ENCODE measurements around the gene MED26. TPM values are rescaled to one million over a fixed set of nuclear protein-coding genes. Genes with fewer than 3 reads are reported as not detected.

MED26 gene
- total and polyA plus RNA-seq, 2 experiments from 2014 or later: 7.4 to 15.4 TPM

DNA sequence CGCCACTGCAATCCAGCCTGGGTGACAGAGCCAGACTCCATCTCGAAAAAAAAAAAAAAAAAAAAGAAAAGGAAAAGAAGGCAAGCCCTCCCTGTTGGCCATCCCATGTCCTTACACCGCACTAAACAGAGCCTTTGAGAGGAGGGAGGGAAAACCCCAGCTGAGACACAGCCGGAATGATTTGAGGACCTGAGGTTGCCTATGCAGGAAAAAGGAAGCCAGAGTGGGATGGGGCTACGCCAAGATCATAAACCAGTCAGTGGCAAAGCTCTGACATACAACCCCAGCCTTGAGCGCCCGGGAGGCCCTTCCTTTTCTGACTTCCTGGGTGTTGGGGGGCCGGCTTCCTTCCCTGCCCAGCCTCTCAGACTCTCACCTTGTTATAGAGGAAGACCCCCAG lies 73.2 kb downstream of the MED26 start:
- Histone ChIP-seq H3K4me3 (no peak overlapping the region), H3K27me3 (ENCODE audit: insufficient read depth) (no peaks in the 10 kb centered on the region), H4K20me1 (replicated peaks; ENCODE audit: insufficient read depth) (no peaks in the 10 kb centered on the region; the same call in 1 of the 2 replicates), H3K27ac (ENCODE audit: low read depth) (no peak overlapping the region), H2AFZ (no peak overlapping the region), H3K36me3 (ENCODE audit: insufficient read depth) (peaks cover 13% of the 10 kb centered on the region; the same call in 1 of the 2 replicates), H3F3A (replicated peaks; ENCODE audit: low read depth) (no peaks in the 10 kb centered on the region), H3K9me2 (ENCODE audit: insufficient read depth) (no peaks in the 10 kb centered on the region), H3K4me2 (no peak overlapping the region), H3K79me2 (replicated peaks; ENCODE audit: insufficient read depth) (no peaks in the 10 kb centered on the region), H3K4me1 (ENCODE audit: insufficient read depth) (no peaks in the 10 kb centered on the region)
- no peak for ATAC-seq
- no peaks in the 10 kb centered on the region for H3K9me3 Mint-ChIP-seq
- no peaks in the 10 kb centered on the region for H3K4me1 Mint-ChIP-seq
- TF ChIP-seq, protein P1, sequence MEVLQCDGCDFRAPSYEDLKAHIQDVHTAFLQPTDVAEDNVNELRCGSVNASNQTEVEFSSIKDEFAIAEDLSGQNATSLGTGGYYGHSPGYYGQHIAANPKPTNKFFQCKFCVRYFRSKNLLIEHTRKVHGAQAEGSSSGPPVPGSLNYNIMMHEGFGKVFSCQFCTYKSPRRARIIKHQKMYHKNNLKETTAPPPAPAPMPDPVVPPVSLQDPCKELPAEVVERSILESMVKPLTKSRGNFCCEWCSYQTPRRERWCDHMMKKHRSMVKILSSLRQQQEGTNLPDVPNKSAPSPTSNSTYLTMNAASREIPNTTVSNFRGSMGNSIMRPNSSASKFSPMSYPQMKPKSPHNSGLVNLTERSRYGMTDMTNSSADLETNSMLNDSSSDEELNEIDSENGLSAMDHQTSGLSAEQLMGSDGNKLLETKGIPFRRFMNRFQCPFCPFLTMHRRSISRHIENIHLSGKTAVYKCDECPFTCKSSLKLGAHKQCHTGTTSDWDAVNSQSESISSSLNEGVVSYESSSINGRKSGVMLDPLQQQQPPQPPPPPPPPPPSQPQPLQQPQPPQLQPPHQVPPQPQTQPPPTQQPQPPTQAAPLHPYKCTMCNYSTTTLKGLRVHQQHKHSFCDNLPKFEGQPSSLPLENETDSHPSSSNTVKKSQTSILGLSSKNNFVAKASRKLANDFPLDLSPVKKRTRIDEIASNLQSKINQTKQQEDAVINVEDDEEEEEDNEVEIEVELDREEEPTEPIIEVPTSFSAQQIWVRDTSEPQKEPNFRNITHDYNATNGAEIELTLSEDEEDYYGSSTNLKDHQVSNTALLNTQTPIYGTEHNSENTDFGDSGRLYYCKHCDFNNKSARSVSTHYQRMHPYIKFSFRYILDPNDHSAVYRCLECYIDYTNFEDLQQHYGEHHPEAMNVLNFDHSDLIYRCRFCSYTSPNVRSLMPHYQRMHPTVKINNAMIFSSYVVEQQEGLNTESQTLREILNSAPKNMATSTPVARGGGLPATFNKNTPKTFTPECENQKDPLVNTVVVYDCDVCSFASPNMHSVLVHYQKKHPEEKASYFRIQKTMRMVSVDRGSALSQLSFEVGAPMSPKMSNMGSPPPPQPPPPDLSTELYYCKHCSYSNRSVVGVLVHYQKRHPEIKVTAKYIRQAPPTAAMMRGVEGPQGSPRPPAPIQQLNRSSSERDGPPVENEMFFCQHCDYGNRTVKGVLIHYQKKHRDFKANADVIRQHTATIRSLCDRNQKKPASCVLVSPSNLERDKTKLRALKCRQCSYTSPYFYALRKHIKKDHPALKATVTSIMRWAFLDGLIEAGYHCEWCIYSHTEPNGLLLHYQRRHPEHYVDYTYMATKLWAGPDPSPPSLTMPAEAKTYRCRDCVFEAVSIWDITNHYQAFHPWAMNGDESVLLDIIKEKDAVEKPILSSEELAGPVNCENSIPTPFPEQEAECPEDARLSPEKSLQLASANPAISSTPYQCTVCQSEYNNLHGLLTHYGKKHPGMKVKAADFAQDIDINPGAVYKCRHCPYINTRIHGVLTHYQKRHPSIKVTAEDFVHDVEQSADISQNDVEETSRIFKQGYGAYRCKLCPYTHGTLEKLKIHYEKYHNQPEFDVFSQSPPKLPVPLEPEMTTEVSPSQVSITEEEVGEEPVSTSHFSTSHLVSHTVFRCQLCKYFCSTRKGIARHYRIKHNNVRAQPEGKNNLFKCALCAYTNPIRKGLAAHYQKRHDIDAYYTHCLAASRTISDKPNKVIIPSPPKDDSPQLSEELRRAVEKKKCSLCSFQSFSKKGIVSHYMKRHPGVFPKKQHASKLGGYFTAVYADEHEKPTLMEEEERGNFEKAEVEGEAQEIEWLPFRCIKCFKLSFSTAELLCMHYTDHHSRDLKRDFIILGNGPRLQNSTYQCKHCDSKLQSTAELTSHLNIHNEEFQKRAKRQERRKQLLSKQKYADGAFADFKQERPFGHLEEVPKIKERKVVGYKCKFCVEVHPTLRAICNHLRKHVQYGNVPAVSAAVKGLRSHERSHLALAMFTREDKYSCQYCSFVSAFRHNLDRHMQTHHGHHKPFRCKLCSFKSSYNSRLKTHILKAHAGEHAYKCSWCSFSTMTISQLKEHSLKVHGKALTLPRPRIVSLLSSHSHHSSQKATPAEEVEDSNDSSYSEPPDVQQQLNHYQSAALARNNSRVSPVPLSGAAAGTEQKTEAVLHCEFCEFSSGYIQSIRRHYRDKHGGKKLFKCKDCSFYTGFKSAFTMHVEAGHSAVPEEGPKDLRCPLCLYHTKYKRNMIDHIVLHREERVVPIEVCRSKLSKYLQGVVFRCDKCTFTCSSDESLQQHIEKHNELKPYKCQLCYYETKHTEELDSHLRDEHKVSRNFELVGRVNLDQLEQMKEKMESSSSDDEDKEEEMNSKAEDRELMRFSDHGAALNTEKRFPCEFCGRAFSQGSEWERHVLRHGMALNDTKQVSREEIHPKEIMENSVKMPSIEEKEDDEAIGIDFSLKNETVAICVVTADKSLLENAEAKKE (CRISPR knock-in tag; IDR thresholded peaks at IDR 0.05): no peak
- TF ChIP-seq POLR2AphosphoS5 (IDR thresholded peaks at IDR 0.05; ENCODE audit: low read depth) (no peak), ZNF331 (CRISPR knock-in tag; IDR thresholded peaks at IDR 0.05; ENCODE audit: low read depth) (no peak), EZH2 (IDR thresholded peaks at IDR 0.05; ENCODE audit: low read depth, unreplicated experiment) (no peak), EZH2phosphoT487 (IDR thresholded peaks at IDR 0.05; ENCODE audit: unreplicated experiment) (no peak), ZNF114 (CRISPR knock-in tag; IDR thresholded peaks at IDR 0.05) (no peak), NANOG (IDR thresholded peaks at IDR 0.05; ENCODE audit: borderline replicate concordance) (no peak), STAT1 (IDR thresholded peaks at IDR 0.05; ENCODE audit: unreplicated experiment) (no peak), JUNB (IDR thresholded peaks at IDR 0.05; ENCODE audit: unreplicated experiment) (no peak), CREB1 (CRISPR knock-in tag; IDR thresholded peaks at IDR 0.05; ENCODE audit: low read depth) (no peak)
- TF ChIP-seq, protein P2, sequence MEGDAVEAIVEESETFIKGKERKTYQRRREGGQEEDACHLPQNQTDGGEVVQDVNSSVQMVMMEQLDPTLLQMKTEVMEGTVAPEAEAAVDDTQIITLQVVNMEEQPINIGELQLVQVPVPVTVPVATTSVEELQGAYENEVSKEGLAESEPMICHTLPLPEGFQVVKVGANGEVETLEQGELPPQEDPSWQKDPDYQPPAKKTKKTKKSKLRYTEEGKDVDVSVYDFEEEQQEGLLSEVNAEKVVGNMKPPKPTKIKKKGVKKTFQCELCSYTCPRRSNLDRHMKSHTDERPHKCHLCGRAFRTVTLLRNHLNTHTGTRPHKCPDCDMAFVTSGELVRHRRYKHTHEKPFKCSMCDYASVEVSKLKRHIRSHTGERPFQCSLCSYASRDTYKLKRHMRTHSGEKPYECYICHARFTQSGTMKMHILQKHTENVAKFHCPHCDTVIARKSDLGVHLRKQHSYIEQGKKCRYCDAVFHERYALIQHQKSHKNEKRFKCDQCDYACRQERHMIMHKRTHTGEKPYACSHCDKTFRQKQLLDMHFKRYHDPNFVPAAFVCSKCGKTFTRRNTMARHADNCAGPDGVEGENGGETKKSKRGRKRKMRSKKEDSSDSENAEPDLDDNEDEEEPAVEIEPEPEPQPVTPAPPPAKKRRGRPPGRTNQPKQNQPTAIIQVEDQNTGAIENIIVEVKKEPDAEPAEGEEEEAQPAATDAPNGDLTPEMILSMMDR (conservative IDR thresholded peaks at IDR 0.05; ENCODE audit: low read depth in 2 of 2): no peak
- TF ChIP-seq, protein P3, sequence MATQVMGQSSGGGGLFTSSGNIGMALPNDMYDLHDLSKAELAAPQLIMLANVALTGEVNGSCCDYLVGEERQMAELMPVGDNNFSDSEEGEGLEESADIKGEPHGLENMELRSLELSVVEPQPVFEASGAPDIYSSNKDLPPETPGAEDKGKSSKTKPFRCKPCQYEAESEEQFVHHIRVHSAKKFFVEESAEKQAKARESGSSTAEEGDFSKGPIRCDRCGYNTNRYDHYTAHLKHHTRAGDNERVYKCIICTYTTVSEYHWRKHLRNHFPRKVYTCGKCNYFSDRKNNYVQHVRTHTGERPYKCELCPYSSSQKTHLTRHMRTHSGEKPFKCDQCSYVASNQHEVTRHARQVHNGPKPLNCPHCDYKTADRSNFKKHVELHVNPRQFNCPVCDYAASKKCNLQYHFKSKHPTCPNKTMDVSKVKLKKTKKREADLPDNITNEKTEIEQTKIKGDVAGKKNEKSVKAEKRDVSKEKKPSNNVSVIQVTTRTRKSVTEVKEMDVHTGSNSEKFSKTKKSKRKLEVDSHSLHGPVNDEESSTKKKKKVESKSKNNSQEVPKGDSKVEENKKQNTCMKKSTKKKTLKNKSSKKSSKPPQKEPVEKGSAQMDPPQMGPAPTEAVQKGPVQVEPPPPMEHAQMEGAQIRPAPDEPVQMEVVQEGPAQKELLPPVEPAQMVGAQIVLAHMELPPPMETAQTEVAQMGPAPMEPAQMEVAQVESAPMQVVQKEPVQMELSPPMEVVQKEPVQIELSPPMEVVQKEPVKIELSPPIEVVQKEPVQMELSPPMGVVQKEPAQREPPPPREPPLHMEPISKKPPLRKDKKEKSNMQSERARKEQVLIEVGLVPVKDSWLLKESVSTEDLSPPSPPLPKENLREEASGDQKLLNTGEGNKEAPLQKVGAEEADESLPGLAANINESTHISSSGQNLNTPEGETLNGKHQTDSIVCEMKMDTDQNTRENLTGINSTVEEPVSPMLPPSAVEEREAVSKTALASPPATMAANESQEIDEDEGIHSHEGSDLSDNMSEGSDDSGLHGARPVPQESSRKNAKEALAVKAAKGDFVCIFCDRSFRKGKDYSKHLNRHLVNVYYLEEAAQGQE (IDR thresholded peaks at IDR 0.05; ENCODE audit: unreplicated experiment): no peak
- TF ChIP-seq, protein P4, sequence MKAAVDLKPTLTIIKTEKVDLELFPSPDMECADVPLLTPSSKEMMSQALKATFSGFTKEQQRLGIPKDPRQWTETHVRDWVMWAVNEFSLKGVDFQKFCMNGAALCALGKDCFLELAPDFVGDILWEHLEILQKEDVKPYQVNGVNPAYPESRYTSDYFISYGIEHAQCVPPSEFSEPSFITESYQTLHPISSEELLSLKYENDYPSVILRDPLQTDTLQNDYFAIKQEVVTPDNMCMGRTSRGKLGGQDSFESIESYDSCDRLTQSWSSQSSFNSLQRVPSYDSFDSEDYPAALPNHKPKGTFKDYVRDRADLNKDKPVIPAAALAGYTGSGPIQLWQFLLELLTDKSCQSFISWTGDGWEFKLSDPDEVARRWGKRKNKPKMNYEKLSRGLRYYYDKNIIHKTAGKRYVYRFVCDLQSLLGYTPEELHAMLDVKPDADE (IDR thresholded peaks at IDR 0.05): no peak
- H3K27me3 Mint-ChIP-seq (ENCODE audit: insufficient read depth, low read depth, poor library complexity): peaks cover 10% of the 10 kb centered on the region
- no peak overlapping the region for H3K27ac Mint-ChIP-seq
- no peak for DNase-seq (ENCODE audit: low spot score)
- no peak overlapping the region for H3K4me3 Mint-ChIP-seq
- H3K36me3 Mint-ChIP-seq (ENCODE audit: low read depth): peaks cover 43% of the 10 kb centered on the region
